Fibroblast of skin of right biceps (primary cell): Measurements from ENCODE around the gene ZSCAN1.
"Not testable (repeated sequence)": the region's sequence is repeated elsewhere in the genome, so short reads cannot be mapped to it uniquely, and the experiment has no call there.

Experiments
- DNase-seq: peaks from one replicate; pipeline ENCODE4 v3.0.0-alpha.2; 2013

Gene ZSCAN1

GRCh38 chr19:58033741-58034476 lies at the start of gene ZSCAN1:
Gene ZSCAN1, plus strand, starts transcription at chr19:58034025. Its CDS starts 3,812 bp downstream, at chr19:58037837.
- DNase-seq, result peak; percentile 87

DNA sequence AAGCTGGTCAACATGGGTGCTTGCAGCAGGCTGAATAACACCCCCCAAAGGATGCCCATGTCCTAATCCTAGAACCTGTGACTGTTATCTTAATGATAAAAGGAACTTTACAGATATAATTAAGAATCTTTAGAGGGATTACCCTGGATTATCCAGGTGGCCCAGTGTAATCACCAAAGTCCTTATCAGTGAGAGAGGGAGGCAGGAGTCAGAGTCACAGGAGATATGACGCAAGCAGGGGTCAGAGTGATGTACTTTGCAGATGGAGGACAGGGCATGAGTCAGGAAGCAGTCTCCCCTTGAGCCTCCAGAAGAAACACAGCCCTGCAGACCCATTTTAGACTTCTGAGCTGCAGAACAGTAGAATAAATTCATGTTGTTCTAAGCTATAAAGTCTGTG lies 41.0 kb upstream of the ZSCAN1 start:
- DNase-seq, result no peak

DNA sequence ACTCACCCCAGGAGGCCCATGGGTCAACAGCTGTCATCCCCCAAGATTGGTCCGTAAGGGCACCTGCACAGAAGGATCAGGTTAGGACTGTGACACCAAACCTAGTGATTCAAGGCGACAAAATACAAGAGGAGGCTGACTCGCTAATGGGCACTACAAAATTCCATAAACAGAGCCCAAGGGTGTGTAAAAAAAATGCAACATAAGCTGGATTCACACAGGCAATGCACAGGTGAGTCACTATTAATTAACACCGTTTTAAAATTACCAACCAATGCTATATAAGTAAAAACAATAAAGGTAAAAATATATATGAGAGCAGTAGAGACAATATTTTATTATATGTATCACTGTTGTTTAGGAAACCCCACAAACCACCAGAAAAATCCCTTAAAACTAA lies 33.1 kb upstream of the ZSCAN1 start:
- no peak for DNase-seq

DNA sequence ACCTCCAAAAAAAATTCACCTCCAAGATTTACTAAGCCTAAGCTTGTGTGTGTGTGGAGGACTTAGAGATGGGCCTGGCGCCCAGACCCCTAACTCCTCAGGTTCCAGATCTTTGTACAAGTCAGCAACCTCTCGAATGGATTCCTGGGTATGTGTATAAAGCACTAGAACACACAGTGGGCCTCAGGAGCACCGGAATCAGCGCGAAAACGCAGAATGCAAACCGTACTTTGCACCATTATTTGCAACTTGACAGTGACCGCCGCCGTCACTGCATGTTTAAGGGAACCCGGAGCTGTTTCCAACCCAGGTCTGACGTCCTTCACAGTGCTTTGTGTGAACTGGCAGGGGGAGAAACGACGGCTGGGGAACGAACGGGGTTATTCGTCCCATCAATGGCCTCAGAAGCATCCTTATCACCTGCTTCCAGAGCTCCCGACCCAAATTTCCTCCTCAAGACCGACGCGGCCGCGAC lies 31.9 kb upstream of the ZSCAN1 start:
- peak; percentile 35 for DNase-seq

- peak; percentile 90 for DNase-seq
Observed at GRCh38 chr19:58002384-58003173, 31.2 kb upstream of the ZSCAN1 start, which contains the start of gene ZNF606. Gene ZNF606, minus strand, starts transcription at chr19:58002820. Its CDS starts 1,501 bp downstream, at chr19:58001319.

DNA sequence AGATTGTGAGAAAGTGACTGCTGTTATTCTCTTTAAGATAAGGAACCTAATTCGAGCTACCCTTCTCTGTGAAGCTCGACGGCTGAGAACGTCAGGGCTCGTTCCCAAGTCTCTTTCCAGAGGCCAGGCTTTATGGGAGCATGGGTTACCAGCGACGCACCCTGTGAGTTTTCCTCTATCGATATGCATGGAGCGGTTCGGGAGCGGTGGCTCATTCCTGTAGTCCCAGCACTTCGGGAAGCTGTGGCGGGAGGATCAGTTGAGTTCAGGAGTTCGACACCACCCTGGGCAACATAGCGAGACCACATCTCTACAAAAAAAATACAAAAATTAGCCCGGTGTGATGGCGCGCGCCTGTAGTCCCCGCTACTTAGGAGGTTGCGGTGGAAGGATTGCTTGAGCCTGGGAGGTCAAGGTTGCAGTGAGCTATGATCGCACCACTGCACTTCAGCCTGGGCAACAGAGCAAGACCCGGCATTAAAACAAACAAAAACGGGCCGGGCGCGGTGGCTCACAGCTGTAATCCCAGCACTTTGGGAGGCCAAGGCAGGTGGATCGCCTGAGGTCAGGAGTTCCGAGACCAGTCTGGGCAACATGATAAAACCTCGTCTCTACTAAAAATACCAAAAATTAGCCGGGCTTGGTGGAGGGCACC lies 30.5 kb upstream of the ZSCAN1 start:
- no peak for DNase-seq

- no peak for DNase-seq
Observed at GRCh38 chr19:58007285-58007684, 26.5 kb upstream of the ZSCAN1 start.

DNA sequence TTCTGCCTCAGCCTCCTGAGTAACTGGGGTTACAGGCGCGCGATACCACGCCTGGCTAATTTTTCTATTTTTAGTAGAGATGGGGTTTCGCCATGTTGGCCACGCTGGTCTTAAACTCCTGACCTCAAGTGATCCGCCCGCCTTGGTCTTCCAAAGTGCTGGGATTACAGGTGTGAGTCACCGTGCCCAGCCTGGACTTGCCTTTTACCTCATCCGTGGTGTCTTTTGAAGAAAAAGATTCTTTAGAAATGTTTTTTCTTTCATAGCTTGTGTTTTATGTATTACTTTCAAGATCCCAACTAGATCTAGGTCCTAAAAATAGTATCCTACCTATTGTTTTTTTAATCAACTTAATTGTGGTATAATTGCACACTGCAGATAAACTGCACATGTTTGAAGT lies 24.9 kb upstream of the ZSCAN1 start:
- not testable (repeated sequence) for DNase-seq

DNA sequence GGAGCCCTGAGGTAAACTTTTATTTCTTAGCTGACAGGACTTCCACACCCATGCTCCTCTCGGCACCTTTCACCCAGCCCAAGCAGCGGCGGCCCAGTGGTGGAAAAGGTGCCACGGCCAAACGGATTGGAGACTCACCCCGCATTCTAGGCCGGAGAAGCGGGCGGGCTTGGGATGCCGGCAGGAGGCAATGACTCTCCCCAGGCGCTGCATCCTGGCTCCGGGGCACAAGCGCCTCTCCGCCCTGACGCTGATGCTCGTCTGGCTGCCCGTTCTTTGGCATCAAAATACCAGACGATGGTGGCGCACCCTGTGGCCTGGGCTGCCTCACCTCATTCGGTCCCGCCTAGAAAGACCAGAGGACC lies 24.5 kb upstream of the ZSCAN1 start:
- no peak for DNase-seq

GRCh38 chr19:58009666-58010301 lies 24.0 kb upstream of the ZSCAN1 start:
- DNase-seq, result peak; percentile 85

DNA sequence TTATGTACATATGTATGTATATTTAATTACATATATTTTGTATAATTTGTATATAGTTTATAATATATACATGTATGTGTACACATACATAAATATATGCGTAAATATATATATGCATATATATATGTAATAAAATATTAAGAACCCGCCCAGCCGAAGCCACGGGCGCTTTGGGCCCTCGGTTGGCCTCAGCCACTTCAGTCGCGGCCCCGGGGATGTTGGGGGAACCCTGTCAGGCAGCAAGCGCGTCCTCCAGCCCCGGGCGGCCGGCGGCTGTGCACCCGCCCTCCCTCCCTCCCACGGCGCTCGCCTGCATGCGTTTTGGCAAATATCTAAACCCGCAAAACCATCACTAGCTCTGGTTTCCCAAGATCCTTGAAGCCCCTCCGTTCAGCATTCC lies 23.3 kb upstream of the ZSCAN1 start:
- DNase-seq, result no peak

DNA sequence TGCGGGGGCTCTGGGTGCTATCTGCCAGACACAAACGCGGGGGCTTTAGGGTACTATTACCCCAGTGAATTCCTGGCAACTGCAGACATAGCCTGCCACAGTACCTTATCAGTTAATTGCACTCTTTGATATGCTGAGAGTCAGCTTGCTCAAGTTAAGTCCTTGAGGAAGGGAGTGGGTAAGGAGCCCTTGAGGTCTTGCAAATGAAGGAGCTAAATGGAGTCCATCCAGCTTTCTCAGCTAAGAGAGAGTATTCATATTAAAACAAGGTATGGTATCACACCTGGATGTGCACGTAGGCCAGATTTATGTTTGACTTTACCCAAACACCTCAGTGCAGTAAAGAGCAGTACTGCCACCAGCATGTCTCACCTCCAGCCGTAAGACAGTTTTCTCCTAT lies 19.7 kb upstream of the ZSCAN1 start:
- DNase-seq, result no peak

GRCh38 chr19:58020129-58020528 lies 13.7 kb upstream of the ZSCAN1 start:
- DNase-seq, result no peak

- DNase-seq, result peak; percentile 29
Observed at GRCh38 chr19:58021541-58022282, 12.1 kb upstream of the ZSCAN1 start.

GRCh38 chr19:58022283-58022660 lies 11.6 kb upstream of the ZSCAN1 start:
- DNase-seq, result no peak

DNA sequence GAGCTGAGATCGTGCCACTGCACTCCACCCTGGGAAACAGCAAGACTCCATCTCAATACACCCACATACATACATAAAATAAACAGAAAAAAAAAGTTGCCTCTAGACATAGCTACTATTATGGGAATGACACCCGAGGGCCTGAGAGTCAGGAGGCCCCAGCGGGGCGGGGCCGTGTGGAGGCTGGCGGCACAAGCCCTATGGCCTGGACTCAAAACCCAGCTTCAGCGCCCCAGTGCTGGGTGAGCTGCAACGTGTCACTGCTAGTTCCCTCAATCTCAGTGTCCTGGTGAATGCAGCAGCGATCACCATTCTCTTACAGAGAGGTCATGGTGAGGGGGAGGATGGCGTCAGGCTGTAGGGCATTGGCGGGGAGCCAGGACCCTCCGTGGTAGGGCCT lies 9.2 kb upstream of the ZSCAN1 start:
- DNase-seq, result no peak

DNA sequence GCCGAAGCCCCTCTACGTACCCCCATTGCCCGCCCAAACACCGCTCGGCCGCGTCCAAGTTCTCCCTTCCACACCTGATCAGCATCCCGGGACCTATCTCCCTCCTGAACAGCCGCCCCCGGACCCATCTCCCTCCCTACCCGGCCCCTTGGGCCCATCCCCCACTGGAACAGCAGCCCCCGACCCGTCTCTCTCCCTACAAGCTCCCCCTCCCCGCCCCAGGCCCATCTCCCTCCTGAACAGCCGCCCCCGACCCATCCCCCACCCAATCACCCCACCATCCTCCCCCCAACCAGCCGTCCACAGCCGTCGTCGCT lies 610 bp downstream of the ZSCAN1 start:
- no peak for DNase-seq

GRCh38 chr19:58035863-58036262 lies 2.0 kb downstream of the ZSCAN1 start:
- no peak for DNase-seq

DNA sequence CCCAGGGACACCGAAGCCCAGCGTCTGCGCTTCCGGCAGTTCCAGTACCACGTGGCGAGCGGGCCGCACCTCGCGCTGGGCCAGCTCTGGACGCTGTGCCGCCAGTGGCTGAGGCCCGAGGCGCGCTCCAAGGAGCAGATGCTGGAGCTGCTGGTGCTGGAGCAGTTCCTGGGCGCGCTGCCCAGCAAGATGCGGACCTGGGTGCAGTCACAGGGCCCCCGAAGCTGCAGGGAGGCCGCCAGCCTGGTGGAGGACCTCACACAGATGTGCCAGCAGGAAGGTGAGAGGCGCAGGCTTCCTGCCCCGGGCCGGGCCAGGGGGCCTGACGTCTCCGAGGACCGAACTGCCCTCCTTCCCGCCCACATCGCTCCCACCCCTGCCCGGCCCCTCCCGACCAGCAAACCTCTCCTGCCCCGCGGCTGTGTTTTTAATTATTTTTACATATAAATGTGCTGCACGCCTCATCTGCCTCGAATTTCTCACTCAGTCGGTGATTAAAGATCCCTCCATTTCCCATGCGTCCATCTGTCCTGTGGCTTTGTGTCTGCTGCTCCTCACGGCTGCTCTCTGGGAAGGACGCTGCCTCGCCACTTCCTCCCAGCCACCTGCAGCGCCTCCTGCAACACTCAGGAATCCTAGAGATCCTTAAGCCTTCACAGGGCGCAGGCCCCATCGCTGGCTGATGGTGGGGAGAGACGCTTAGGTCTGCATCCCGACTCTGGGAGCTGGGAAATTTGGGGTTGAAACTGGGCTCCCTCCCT lies 4.3 kb downstream of the ZSCAN1 start:
- DNase-seq, result no peak

- no peak for DNase-seq
Observed at GRCh38 chr19:58038688-58039204, 4.9 kb downstream of the ZSCAN1 start.

GRCh38 chr19:58040751-58041525 lies 7.1 kb downstream of the ZSCAN1 start:
- no peak for DNase-seq
